HepG2 (cell line): ENCODE measurements around the gene TBL3. TPM values are rescaled to one million over a fixed set of nuclear protein-coding genes. Genes with fewer than 3 reads are reported as not detected.

ENCODE experiments used
- ARHGAP35 ChIP-seq: sonication (generic); formaldehyde crosslinking; IDR thresholded peaks from 2 replicates; pipeline ENCODE4 v1.9.0; 2022; ENCODE audit warnings: mild to moderate bottlenecking, inconsistent platforms, moderate library complexity, missing genetic modification reagents, borderline replicate concordance
- DMAP1 ChIP-seq: IDR thresholded peaks from 2 replicates; pipeline ENCODE4 v1.6.1; 2016
- ELF4 ChIP-seq: sonication (generic); formaldehyde crosslinking; IDR thresholded peaks from 2 replicates; pipeline ENCODE4 v1.5.0; 2020; ENCODE audit warnings: missing genetic modification reagents, mild to moderate bottlenecking, moderate library complexity, borderline replicate concordance
- FOXC1 ChIP-seq: sonication (generic); formaldehyde crosslinking; IDR thresholded peaks from 2 replicates; pipeline ENCODE4 v1.8.0; 2022; ENCODE audit warnings: mild to moderate bottlenecking, missing genetic modification reagents, borderline replicate concordance
- JARID2 ChIP-seq: sonication (generic); formaldehyde crosslinking; IDR thresholded peaks from 2 replicates; pipeline ENCODE4 v1.8.1; 2023; ENCODE audit warnings: missing genetic modification reagents, inconsistent platforms; ENCODE audit not compliant: insufficient replicate concordance
- NONO ChIP-seq, 2 experiments: fragments of 450-650 bp in 1 of 2; sonication (generic) in 1 of 2; formaldehyde crosslinking in 1 of 2; IDR thresholded peaks in 1 of 2; conservative IDR thresholded peaks in 1 of 2; 2 replicates each; pipeline versions ENCODE4 v1.6.1 to v1.8.0; 2017 to 2022; ENCODE audit warnings: mild to moderate bottlenecking in 1 of 2, missing genetic modification reagents in 1 of 2, moderate library complexity in 1 of 2
- PAX8 ChIP-seq: sonication (generic); formaldehyde crosslinking; IDR thresholded peaks from 2 replicates; pipeline ENCODE4 v1.8.0; 2022; ENCODE audit warnings: mild to moderate bottlenecking, missing genetic modification reagents, borderline replicate concordance
- REPIN1 ChIP-seq: sonication (generic); formaldehyde crosslinking; IDR thresholded peaks from 2 replicates; pipeline ENCODE4 v1.8.0; 2022; ENCODE audit warnings: missing genetic modification reagents, low read depth, mild to moderate bottlenecking, borderline replicate concordance
- TRIM24 ChIP-seq: sonication (generic); formaldehyde crosslinking; IDR thresholded peaks from 2 replicates; pipeline ENCODE4 v1.8.0; 2022; ENCODE audit warnings: mild to moderate bottlenecking, missing genetic modification reagents
- ZFYVE20 ChIP-seq: sonication (generic); formaldehyde crosslinking; IDR thresholded peaks from 2 replicates; pipeline ENCODE4 v1.8.0; 2023; ENCODE audit warnings: low read depth, mild to moderate bottlenecking, moderate library complexity, missing genetic modification reagents, borderline replicate concordance
- ZNF451 ChIP-seq: sonication (generic); formaldehyde crosslinking; IDR thresholded peaks from 2 replicates; pipeline ENCODE4 v1.5.0; 2020; ENCODE audit warnings: mild to moderate bottlenecking, missing genetic modification reagents
- ZNF468 ChIP-seq: sonication (generic); formaldehyde crosslinking; IDR thresholded peaks from 2 replicates; pipeline ENCODE4 v1.8.0; 2022; ENCODE audit warnings: mild to moderate bottlenecking, moderate library complexity, missing genetic modification reagents
- ZNF607 ChIP-seq: sonication (generic); formaldehyde crosslinking; IDR thresholded peaks from 2 replicates; pipeline ENCODE4 v1.5.1; 2020; ENCODE audit warnings: missing genetic modification reagents, mild to moderate bottlenecking, borderline replicate concordance
- polyA plus RNA-seq, 8 experiments: library from polyadenylated mRNA; depleted of rRNA in 3 of 8; stranded (reverse) in 7 of 8; unstranded in 1 of 8; fragments of >200 nt; fragmentation: Illumina TruSeq in 4 of 8; extraction: Trizol in 4 of 8; gene quantifications; 2 replicates each; pipeline versions ENCODE4 v1.2.1 to v1.2.3, GENCODE V29; 2011 to 2016; ENCODE audit warnings: low read depth in 4 of 8, missing spikeins in 1 of 8, mixed read lengths in 1 of 8; ENCODE audit not compliant: insufficient read depth in 1 of 8
- total RNA-seq, 5 experiments: library from RNA; depleted of rRNA; stranded (reverse); fragments of >200 nt; fragmentation: Illumina TruSeq; extraction: Trizol; gene quantifications; 2 replicates each; pipeline ENCODE4 v1.2.3, GENCODE V29; 2016; ENCODE audit warnings: low read depth in 1 of 5
- TF ChIP-seq, protein P1 (sequence below): sonication (generic); formaldehyde crosslinking; IDR thresholded peaks from 2 replicates; pipeline ENCODE4 v1.4.0; 2020; ENCODE audit warnings: missing genetic modification reagents
- TF ChIP-seq, protein P2 (sequence below): fragments of 450-650 bp; IDR thresholded peaks from 2 replicates; pipeline ENCODE4 v1.6.1; 2017
- TF ChIP-seq, protein P3 (sequence below): sonication (generic); formaldehyde crosslinking; IDR thresholded peaks from 2 replicates; pipeline ENCODE4 v1.4.0; 2020; ENCODE audit warnings: missing genetic modification reagents
- TF ChIP-seq, protein P4 (sequence below): sonication (generic); formaldehyde crosslinking; IDR thresholded peaks from 2 replicates; pipeline ENCODE4 v1.4.0; 2020; ENCODE audit warnings: mild to moderate bottlenecking, missing genetic modification reagents

The TBL3 gene
- total and polyA plus RNA-seq, 2 of the 13 experiments (the other 11 are each of a cell fraction or from before 2014, with no cell fraction given), result 16.8 to 38.0 TPM

DNA sequence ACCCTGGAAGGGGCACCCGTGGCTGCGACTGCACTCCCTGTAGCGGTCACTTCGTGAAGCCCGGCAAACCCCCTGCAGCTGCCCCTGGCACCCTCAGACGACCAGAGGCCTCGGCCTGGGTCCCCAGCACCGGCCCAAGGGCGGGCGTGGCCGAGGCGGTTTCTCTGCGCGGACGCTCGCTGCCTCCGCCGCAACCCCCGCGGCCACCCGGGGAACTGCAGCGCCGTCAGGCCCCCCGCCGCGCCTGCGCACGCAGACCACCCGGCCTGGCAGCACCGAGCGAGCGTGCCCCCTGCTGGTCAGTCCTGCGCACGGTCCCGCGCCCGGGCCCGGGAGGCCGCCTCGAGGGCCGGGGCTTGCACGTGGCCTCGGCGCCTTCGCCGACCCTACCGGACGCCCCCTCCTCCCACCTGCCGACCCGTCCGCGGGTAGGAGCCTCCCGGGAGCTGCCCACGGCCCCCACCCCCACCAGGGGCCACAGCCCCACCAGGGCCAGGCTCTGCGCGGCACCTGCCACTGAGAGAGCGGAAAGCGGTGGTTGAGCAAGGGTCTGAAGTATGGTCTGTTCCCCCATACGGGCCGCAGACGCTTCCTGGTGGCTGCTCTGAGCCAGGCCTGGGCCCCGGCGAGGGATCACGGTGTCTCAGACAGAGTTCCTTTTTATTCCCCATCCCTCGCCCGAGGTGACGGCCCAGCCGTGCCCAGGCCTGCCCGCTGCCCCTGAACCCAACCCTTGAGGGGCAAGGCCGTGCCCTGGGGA, 42.1 kb upstream of the TBL3 start (continued):
- TF ChIP-seq, protein P1, sequence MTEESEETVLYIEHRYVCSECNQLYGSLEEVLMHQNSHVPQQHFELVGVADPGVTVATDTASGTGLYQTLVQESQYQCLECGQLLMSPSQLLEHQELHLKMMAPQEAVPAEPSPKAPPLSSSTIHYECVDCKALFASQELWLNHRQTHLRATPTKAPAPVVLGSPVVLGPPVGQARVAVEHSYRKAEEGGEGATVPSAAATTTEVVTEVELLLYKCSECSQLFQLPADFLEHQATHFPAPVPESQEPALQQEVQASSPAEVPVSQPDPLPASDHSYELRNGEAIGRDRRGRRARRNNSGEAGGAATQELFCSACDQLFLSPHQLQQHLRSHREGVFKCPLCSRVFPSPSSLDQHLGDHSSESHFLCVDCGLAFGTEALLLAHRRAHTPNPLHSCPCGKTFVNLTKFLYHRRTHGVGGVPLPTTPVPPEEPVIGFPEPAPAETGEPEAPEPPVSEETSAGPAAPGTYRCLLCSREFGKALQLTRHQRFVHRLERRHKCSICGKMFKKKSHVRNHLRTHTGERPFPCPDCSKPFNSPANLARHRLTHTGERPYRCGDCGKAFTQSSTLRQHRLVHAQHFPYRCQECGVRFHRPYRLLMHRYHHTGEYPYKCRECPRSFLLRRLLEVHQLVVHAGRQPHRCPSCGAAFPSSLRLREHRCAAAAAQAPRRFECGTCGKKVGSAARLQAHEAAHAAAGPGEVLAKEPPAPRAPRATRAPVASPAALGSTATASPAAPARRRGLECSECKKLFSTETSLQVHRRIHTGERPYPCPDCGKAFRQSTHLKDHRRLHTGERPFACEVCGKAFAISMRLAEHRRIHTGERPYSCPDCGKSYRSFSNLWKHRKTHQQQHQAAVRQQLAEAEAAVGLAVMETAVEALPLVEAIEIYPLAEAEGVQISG (CRISPR knock-in tag), result peak; percentile 83
- TF ChIP-seq ZNF607 (CRISPR knock-in tag) (peak; percentile 96), PAX8 (CRISPR knock-in tag) (peak; percentile 89; the same call in 1 of the 2 replicates), JARID2 (CRISPR knock-in tag) (no peak), TRIM24 (no peak), FOXC1 (peak; percentile 72; the same call in 1 of the 2 replicates), REPIN1 (CRISPR knock-in tag) (peak; percentile 89), ZNF451 (CRISPR knock-in tag) (peak; percentile 95), NONO (IDR thresholded peaks at IDR 0.05) (no peak), NONO (CRISPR knock-in tag; conservative IDR thresholded peaks at IDR 0.05) (peak; percentile 90), ELF4 (CRISPR knock-in tag) (no peak), DMAP1 (peak; percentile 61; the same call in 1 of the 2 replicates), ZFYVE20 (0 out of 2 replicates have a peak, but pooled peaks have one; percentile 21), ARHGAP35 (CRISPR knock-in tag) (peak; percentile 85), ZNF468 (CRISPR knock-in tag) (peak; percentile 88; the same call in 1 of the 2 replicates)
- TF ChIP-seq, protein P2, sequence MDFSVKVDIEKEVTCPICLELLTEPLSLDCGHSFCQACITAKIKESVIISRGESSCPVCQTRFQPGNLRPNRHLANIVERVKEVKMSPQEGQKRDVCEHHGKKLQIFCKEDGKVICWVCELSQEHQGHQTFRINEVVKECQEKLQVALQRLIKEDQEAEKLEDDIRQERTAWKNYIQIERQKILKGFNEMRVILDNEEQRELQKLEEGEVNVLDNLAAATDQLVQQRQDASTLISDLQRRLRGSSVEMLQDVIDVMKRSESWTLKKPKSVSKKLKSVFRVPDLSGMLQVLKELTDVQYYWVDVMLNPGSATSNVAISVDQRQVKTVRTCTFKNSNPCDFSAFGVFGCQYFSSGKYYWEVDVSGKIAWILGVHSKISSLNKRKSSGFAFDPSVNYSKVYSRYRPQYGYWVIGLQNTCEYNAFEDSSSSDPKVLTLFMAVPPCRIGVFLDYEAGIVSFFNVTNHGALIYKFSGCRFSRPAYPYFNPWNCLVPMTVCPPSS, result no peak
- TF ChIP-seq, protein P3, sequence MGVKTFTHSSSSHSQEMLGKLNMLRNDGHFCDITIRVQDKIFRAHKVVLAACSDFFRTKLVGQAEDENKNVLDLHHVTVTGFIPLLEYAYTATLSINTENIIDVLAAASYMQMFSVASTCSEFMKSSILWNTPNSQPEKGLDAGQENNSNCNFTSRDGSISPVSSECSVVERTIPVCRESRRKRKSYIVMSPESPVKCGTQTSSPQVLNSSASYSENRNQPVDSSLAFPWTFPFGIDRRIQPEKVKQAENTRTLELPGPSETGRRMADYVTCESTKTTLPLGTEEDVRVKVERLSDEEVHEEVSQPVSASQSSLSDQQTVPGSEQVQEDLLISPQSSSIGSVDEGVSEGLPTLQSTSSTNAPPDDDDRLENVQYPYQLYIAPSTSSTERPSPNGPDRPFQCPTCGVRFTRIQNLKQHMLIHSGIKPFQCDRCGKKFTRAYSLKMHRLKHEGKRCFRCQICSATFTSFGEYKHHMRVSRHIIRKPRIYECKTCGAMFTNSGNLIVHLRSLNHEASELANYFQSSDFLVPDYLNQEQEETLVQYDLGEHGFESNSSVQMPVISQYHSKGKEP (CRISPR knock-in tag), result peak; percentile 89
- TF ChIP-seq, protein P4, sequence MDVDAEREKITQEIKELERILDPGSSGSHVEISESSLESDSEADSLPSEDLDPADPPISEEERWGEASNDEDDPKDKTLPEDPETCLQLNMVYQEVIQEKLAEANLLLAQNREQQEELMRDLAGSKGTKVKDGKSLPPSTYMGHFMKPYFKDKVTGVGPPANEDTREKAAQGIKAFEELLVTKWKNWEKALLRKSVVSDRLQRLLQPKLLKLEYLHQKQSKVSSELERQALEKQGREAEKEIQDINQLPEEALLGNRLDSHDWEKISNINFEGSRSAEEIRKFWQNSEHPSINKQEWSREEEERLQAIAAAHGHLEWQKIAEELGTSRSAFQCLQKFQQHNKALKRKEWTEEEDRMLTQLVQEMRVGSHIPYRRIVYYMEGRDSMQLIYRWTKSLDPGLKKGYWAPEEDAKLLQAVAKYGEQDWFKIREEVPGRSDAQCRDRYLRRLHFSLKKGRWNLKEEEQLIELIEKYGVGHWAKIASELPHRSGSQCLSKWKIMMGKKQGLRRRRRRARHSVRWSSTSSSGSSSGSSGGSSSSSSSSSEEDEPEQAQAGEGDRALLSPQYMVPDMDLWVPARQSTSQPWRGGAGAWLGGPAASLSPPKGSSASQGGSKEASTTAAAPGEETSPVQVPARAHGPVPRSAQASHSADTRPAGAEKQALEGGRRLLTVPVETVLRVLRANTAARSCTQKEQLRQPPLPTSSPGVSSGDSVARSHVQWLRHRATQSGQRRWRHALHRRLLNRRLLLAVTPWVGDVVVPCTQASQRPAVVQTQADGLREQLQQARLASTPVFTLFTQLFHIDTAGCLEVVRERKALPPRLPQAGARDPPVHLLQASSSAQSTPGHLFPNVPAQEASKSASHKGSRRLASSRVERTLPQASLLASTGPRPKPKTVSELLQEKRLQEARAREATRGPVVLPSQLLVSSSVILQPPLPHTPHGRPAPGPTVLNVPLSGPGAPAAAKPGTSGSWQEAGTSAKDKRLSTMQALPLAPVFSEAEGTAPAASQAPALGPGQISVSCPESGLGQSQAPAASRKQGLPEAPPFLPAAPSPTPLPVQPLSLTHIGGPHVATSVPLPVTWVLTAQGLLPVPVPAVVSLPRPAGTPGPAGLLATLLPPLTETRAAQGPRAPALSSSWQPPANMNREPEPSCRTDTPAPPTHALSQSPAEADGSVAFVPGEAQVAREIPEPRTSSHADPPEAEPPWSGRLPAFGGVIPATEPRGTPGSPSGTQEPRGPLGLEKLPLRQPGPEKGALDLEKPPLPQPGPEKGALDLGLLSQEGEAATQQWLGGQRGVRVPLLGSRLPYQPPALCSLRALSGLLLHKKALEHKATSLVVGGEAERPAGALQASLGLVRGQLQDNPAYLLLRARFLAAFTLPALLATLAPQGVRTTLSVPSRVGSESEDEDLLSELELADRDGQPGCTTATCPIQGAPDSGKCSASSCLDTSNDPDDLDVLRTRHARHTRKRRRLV, result no peak
